A673 (cell line): Measurements from ENCODE around the gene RRH. TPM values are rescaled to one million over a fixed set of nuclear protein-coding genes. Genes with fewer than 3 reads are reported as not detected.

Experiments used
- BruUV-seq: library from RNA; stranded (reverse); fragments of 400-500 nt; replicated peaks from 2 replicates; lab custom pipeline; 2021; lab: Mats Ljungman, UMichigan
- CTCF ChIA-PET: fragments of 300-600 bp; sonication (Branson Sonifier 250); formaldehyde crosslinking; loops from one replicate; lab custom pipeline; 2022; ENCODE audit warnings: antibody characterized with exemption; lab: Charles Lee
- POLR2A ChIA-PET: fragments of 300-600 bp; sonication (Branson Sonifier 250); formaldehyde crosslinking; loops from one replicate; lab custom pipeline; 2022; ENCODE audit warnings: antibody characterized with exemption; ENCODE audit not compliant: low non-redundant PET; lab: Charles Lee
- DNase-seq: peaks from one replicate; pipeline ENCODE4 v3.0.0-alpha.2; 2015; ENCODE audit warnings: low spot score
- H3K27ac ChIP-seq: fragments of 200-600 bp; sonication (generic); 2 replicates; pipeline ENCODE4 v1.5.1; 2016; ENCODE audit warnings: mixed run types, low read depth, mild to moderate bottlenecking, mixed read lengths, antibody characterized with exemption, low read length; ENCODE audit not compliant: poor library complexity, severe bottlenecking
- H3K27me3 ChIP-seq: fragments of 200-600 bp; sonication (generic); replicated peaks from 2 replicates; pipeline ENCODE4 v1.6.1; 2017; ENCODE audit warnings: mixed run types, low read depth, mild to moderate bottlenecking, mixed read lengths, antibody characterized with exemption, low read length; ENCODE audit not compliant: insufficient read depth, poor library complexity
- H3K36me3 ChIP-seq: fragments of 200-600 bp; sonication (generic); 2 replicates; pipeline ENCODE4 v1.6.1; 2016; ENCODE audit warnings: mixed run types, mild to moderate bottlenecking, mixed read lengths, antibody characterized with exemption, low read length; ENCODE audit not compliant: insufficient read depth, poor library complexity, severe bottlenecking
- H3K4me1 ChIP-seq: fragments of 200-600 bp; sonication (generic); 2 replicates; pipeline ENCODE4 v1.6.1; 2017; ENCODE audit warnings: mixed run types, mild to moderate bottlenecking, mixed read lengths, antibody characterized with exemption, low read length; ENCODE audit not compliant: insufficient read depth, poor library complexity, severe bottlenecking
- H3K4me3 ChIP-seq: fragments of 200-600 bp; sonication (generic); 2 replicates; pipeline ENCODE4 v1.5.1; 2016; ENCODE audit warnings: low read depth, mixed run types, mild to moderate bottlenecking, mixed read lengths, low read length; ENCODE audit not compliant: poor library complexity, severe bottlenecking
- H3K9me3 ChIP-seq: fragments of 200-600 bp; sonication (generic); 2 replicates; pipeline ENCODE4 v1.6.1; 2016; ENCODE audit warnings: mixed run types, low read depth, mild to moderate bottlenecking, mixed read lengths, antibody characterized with exemption, low read length; ENCODE audit not compliant: poor library complexity, severe bottlenecking
- EZH2 ChIP-seq: fragments of 200-600 bp; sonication (generic); IDR thresholded peaks from 2 replicates; pipeline ENCODE4 v1.6.1; 2017; ENCODE audit warnings: borderline replicate concordance, low read depth, mild to moderate bottlenecking, mixed read lengths, antibody characterized with exemption, low read length; ENCODE audit not compliant: poor library complexity, severe bottlenecking
- intact Hi-C: fragments of 100-400 bp; cut with micrococcal nuclease; formaldehyde crosslinking; loops from one replicate; pipeline ENCODE4 v1.10.0; 2022; ENCODE audit not compliant: unreplicated experiment
- total RNA-seq: library from RNA; stranded (reverse); gene quantifications from 2 replicates; pipeline ENCODE4 v1.2.3, GENCODE V29; 2021
- TF ChIP-seq, protein P1 (sequence below): fragments of 300-800, 200-600 bp; sonication (generic); conservative IDR thresholded peaks from 2 replicates; pipeline ENCODE4 v1.5.1; 2017; ENCODE audit warnings: low read depth, mild to moderate bottlenecking, antibody characterized with exemption, low read length, moderate library complexity, mixed read lengths

Gene RRH
- total RNA-seq, 1 experiment from 2014 or later = 0.47 TPM

DNA sequence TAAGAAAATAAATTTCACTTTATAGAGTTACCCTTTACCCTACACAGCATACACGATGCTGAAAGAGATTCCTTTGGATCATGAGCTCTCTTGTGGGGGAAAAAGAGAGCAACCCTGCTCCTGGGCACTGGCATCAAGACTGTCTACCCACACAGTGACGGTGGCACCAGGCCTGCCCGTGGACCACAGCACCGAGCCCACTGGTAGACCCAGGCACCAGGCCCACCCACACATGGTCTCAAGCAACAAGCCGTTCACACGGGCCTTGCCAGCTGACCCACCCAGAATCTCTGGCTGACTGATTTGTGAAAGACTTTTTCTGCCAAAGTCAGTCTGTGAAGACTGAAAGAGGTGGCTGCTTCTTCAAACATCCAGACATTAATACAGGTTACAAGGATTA, 32.7 kb upstream of the RRH start:
- no peak overlapping the region for H3K27ac ChIP-seq
- POLR2A ChIA-PET = no interaction called here
- no peaks in the 10 kb centered on the region for H3K27me3 ChIP-seq
- H3K4me3 ChIP-seq = no peak overlapping the region
- no peaks in the 10 kb centered on the region for H3K4me1 ChIP-seq
- TF ChIP-seq, protein P1, sequence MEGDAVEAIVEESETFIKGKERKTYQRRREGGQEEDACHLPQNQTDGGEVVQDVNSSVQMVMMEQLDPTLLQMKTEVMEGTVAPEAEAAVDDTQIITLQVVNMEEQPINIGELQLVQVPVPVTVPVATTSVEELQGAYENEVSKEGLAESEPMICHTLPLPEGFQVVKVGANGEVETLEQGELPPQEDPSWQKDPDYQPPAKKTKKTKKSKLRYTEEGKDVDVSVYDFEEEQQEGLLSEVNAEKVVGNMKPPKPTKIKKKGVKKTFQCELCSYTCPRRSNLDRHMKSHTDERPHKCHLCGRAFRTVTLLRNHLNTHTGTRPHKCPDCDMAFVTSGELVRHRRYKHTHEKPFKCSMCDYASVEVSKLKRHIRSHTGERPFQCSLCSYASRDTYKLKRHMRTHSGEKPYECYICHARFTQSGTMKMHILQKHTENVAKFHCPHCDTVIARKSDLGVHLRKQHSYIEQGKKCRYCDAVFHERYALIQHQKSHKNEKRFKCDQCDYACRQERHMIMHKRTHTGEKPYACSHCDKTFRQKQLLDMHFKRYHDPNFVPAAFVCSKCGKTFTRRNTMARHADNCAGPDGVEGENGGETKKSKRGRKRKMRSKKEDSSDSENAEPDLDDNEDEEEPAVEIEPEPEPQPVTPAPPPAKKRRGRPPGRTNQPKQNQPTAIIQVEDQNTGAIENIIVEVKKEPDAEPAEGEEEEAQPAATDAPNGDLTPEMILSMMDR = no peak
- no peak for TF ChIP-seq EZH2
- CTCF ChIA-PET = no interaction called here
- H3K36me3 ChIP-seq = no peaks in the 10 kb centered on the region
- no TSS peak for BruUV-seq
- DNase-seq = no peak
- no peaks in the 10 kb centered on the region for H3K9me3 ChIP-seq
- intact Hi-C loops = no loop called here

DNA sequence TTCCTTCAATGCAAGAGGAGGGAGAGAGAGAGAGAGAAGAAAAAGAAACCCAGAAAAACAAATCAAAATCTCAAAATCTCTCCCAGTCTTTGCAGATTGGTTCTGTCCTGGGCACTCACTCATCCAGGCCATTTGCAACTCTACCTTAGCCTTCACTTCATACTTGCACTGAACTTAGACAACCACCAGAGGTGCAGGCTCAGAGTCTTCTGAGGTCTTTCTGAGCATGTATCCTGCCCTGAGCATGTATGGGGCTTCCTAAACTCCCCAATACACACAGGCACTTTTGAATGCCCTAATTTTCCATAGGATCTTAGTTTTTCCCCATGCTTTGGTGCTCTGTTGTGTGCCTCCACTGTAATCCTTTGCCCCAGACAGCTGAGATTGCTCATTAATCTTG, 28.9 kb upstream of the RRH start:
- CTCF ChIA-PET = no interaction called here

DNA sequence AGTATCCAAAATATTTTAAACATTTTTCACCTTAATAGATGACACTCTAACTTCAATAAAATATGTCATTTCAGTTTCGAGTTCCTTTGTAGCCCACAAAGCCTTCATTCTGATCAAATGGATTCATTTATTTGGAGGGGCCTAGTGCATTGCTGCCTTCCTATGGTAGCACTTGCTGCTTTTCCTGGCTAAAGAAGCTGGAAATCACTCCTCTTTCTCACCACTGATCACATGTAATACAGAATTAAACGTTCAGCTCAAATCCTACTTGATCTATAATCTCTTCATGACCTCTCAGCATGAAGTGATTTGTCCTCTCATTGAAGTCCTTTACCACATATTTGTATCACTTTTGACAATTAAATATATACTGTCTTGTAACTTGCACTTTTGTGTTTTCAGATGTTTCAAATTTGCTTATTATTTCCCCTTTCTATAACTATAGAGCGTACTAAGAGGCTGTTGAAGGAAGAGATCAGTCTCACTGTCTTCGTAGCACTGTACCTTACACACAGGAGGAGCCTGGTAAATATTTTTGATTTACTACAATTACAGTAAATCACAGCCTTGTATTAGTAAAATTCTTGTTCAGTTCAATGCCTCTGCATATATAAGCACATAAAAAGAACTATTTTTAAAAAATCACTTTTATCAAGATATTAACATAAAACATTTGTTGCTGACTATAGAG, 26.5 kb upstream of the RRH start:
- Histone ChIP-seq H3K9me3 (no peaks in the 10 kb centered on the region), H3K27ac (no peak overlapping the region), H3K4me3 (no peak overlapping the region), H3K36me3 (no peaks in the 10 kb centered on the region), H3K4me1 (peaks cover 3% of the 10 kb centered on the region), H3K27me3 (no peaks in the 10 kb centered on the region)
- CTCF ChIA-PET = interaction anchor here (1.1 kb wide), 1 partner anchor 374 kb away, joined by 3 read pairs; no protein-coding TSS in a partner anchor
- intact Hi-C loops = loop anchor here (5.0 kb wide), 1 partner anchor 229 kb away; no protein-coding TSS in a partner anchor
- DNase-seq = no peak
- BruUV-seq = no TSS peak
- POLR2A ChIA-PET = no interaction called here
- no peak for TF ChIP-seq EZH2
- TF ChIP-seq, protein P1 = no peak

More for the DNA sequence above, 28.9 kb upstream of the RRH start:
- TF ChIP-seq, protein P1 = no peak
- no peak for TF ChIP-seq EZH2
- Histone ChIP-seq H3K36me3 (no peaks in the 10 kb centered on the region), H3K9me3 (no peaks in the 10 kb centered on the region), H3K27ac (no peak overlapping the region), H3K27me3 (no peaks in the 10 kb centered on the region), H3K4me3 (no peak overlapping the region), H3K4me1 (peaks cover 3% of the 10 kb centered on the region)
- intact Hi-C loops = no loop called here
- POLR2A ChIA-PET = no interaction called here
- BruUV-seq = no TSS peak
- no peak for DNase-seq
